Measurements from ENCODE around the gene SLC24A3.

- TF ChIP-seq CTCF (conservative IDR thresholded peaks at IDR 0.05): no peak
- no peak for TF ChIP-seq EZH2 (IDR thresholded peaks at IDR 0.05; ENCODE audit: low read depth)
Measured at GRCh38 chr20:19423900-19424620, 211.6 kb downstream of the SLC24A3 start.

Measured in PC-9 (cell line).